GM21447 (cell line): ENCODE results near the gene RIMKLB.
"Not testable (repeated sequence)": the region's sequence is repeated elsewhere in the genome, so short reads cannot be mapped to it uniquely, and the experiment has no call there.

ENCODE experiments used
- ATAC-seq: cut with Tn5 transposase; IDR thresholded peaks from one replicate; pipeline ENCODE4 v1.9.1; 2021; ENCODE audit not compliant: unreplicated experiment

The RIMKLB gene

GRCh38 chr12:8771072-8771471, 73.3 kb downstream of the RIMKLB start:
- no peak for ATAC-seq

GRCh38 chr12:8773461-8773860, 75.7 kb downstream of the RIMKLB start:
- ATAC-seq, result no peak

- ATAC-seq, result no peak
Measured at GRCh38 chr12:8779281-8779680, 81.5 kb downstream of the RIMKLB start.

GRCh38 chr12:8779862-8780261, 82.1 kb downstream of the RIMKLB start:
- ATAC-seq, result no peak

- no peak for ATAC-seq
Measured at GRCh38 chr12:8780389-8780788, 82.6 kb downstream of the RIMKLB start.

GRCh38 chr12:8781381-8782127, 83.8 kb downstream of the RIMKLB start:
- ATAC-seq, result no peak

- ATAC-seq, result no peak
Measured at GRCh38 chr12:8784290-8784888, 86.6 kb downstream of the RIMKLB start.

- no peak for ATAC-seq
Measured at GRCh38 chr12:8785499-8785898, 87.7 kb downstream of the RIMKLB start.

GRCh38 chr12:8787206-8787605, 89.4 kb downstream of the RIMKLB start:
- ATAC-seq, result not testable (repeated sequence)

- ATAC-seq, result not testable (repeated sequence)
Measured at GRCh38 chr12:8788706-8789105, 90.9 kb downstream of the RIMKLB start.

- ATAC-seq, result not testable (repeated sequence)
Measured at GRCh38 chr12:8789341-8790013, 91.7 kb downstream of the RIMKLB start.

- not testable (repeated sequence) for ATAC-seq
Measured at GRCh38 chr12:8793226-8793625, 95.4 kb downstream of the RIMKLB start.

- not testable (repeated sequence) for ATAC-seq
Measured at GRCh38 chr12:8794611-8795010, 96.8 kb downstream of the RIMKLB start.

GRCh38 chr12:8796831-8797626, 99.2 kb downstream of the RIMKLB start:
- ATAC-seq, result no peak

- ATAC-seq, result not testable (repeated sequence)
Measured at GRCh38 chr12:8801213-8801612, 103.4 kb downstream of the RIMKLB start.

GRCh38 chr12:8804833-8805232, 107.0 kb downstream of the RIMKLB start:
- ATAC-seq, result not testable (repeated sequence)

- ATAC-seq, result not testable (repeated sequence)
Measured at GRCh38 chr12:8805487-8805886, 107.7 kb downstream of the RIMKLB start.

GRCh38 chr12:8807084-8807483, 109.3 kb downstream of the RIMKLB start:
- ATAC-seq, result not testable (repeated sequence)

- ATAC-seq, result not testable (repeated sequence)
Measured at GRCh38 chr12:8810112-8810511, 112.3 kb downstream of the RIMKLB start.

- no peak for ATAC-seq
Measured at GRCh38 chr12:8813572-8814357, 116.0 kb downstream of the RIMKLB start.
